ENCODE data around the gene OR2A25.
"Not testable (repeated sequence)": the region's sequence is repeated elsewhere in the genome, so short reads cannot be mapped to it uniquely, and the experiment has no call there.

The OR2A25 gene, protein sequence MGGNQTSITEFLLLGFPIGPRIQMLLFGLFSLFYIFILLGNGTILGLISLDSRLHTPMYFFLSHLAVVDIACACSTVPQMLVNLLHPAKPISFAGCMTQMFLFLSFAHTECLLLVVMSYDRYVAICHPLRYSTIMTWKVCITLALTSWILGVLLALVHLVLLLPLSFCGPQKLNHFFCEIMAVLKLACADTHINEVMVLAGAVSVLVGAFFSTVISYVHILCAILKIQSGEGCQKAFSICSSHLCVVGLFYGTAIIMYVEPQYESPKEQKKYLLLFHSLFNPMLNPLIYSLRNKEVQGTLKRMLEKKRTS

GRCh38 chr7:144069511-144069910, at the start of gene OR2A25:
OR2A25 (plus strand) TSS chr7:144069811; CDS start chr7:144074220, 4,409 bp downstream.
- no peak for DNase-seq

- no peak for DNase-seq
Observed at GRCh38 chr7:144020340-144020739, 49.3 kb upstream of the OR2A25 start.

- no peak for DNase-seq
Observed at GRCh38 chr7:144022169-144022568, 47.4 kb upstream of the OR2A25 start.

- DNase-seq, result no peak
Observed at GRCh38 chr7:144023171-144023827, 46.3 kb upstream of the OR2A25 start.

DNA sequence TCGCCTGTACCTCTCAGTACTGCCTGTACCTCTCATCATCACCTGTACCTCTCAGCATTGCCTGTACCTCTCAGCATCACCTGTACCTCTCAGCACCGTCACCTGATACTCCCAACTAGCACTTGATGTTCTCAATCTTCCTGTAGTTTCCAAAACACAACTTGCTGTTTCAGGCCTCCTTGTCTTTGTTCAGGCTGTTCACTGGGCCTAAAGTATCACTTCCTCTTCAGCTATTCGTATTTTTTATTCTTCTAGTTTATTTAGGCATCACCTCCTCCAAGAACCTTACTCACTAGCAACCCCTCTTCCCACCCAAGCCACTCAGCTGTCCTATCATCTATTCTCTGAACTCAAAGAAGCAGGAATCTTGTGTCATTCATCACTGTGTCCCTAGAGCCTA, 45.4 kb upstream of the OR2A25 start:
- no peak for DNase-seq

DNA sequence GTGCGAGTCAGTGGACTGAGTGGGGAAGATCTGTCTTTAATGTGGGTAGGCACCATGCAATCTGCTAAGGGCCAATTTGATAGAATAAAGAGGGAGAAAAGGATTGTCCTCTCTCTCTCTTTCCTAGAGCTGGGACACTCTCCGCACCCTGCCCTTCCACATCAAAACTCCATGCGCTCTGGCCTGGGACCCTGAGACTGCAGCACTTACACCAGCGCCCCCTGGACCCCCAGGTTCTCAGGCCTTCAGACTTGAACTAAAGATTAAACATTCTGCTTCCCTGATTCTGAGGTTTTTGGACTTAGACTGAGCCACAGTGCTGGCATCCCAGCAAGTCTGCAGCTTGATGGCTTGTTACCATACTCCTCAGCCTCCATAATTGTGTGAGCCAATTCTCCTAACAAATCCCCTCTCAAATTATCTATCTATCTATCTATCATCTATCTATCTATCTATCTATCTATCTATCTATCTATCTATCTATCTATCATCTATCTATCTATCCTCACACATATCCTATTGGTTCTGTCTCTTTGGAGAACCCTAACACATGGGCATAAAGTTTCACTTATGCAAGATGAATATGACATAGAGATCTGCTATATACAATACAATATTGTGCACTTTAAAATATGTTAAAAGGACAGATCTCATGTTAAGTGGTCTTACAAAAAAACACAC, 43.3 kb upstream of the OR2A25 start:
- DNase-seq, result no peak

- DNase-seq, result no peak
Observed at GRCh38 chr7:144027070-144027469, 42.5 kb upstream of the OR2A25 start.

DNA sequence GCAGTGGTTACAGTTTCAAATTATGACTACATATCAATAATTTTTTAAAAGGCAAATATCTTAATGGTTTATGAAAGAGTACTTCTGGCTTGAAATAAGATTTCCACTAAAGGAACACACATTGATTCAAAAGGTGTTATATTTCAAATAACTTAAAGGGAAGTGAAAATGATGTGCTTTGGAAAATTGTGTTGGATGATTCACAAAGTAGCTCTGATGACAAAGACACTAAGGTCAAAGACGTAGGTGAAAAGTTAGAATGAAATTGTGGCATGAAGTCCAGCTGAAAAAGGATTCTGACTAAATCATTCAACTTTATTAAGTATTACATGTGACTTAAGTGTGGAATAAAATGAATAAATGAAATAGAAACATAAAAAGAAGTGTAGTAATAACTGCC, 41.6 kb upstream of the OR2A25 start:
- DNase-seq, result no peak

GRCh38 chr7:144028547-144028946, 41.1 kb upstream of the OR2A25 start:
- no peak for DNase-seq

GRCh38 chr7:144032516-144032915, 37.1 kb upstream of the OR2A25 start:
- DNase-seq, result no peak

- DNase-seq, result no peak
Observed at GRCh38 chr7:144032985-144033709, 36.5 kb upstream of the OR2A25 start.

- no peak for DNase-seq
Observed at GRCh38 chr7:144035385-144035784, 34.2 kb upstream of the OR2A25 start.

DNA sequence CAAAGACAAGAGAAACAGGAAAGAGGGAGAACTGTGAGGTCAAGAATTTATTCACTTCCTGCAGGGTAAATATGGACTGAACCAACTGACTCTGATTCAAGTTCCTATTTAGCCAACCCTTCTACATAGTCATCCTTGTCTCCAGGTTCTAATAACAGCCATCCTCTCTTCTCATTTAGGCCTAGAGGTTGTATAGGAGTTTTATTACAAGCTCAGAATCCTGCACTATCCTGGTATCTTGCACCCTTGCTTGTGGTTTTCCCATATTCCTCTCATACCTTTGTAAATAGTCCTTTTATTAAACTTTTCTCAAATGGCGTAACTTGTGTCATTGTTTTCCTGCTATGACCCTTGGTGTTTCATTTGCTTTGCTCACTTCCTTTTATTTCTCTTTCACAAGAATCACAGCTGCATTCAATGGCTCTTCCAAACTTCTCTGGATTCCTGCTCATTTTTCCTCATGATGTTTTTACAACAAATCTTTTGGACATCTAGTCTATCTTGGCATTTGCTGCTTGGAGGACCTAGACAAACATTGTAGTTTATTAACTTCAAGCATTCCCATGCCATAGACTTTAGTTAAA, 33.2 kb upstream of the OR2A25 start:
- no peak for DNase-seq

- DNase-seq, result no peak
Observed at GRCh38 chr7:144037414-144038035, 32.1 kb upstream of the OR2A25 start.

DNA sequence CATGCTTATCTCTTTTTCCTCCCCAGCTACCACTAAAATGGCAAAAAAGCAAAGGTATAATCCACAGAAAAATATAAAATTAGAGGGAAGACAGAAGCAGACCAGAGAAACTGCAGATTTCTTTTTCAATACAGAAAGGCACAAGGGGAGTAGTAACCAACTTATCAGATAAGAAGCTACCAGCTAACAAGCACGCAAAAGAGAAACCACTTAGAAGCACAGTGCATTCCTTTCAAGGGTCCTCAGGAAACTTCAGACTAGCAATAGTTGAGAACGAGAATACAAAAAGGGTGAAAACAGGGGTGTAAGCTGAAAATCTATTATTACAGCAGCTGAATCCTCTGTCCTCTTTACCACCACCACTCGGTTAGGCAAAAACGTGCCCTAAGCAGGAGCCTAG, 30.7 kb upstream of the OR2A25 start:
- no peak for DNase-seq

GRCh38 chr7:144048648-144049047, 21.0 kb upstream of the OR2A25 start, which contains the start of gene OR2A5:
OR2A5 (plus strand) TSS chr7:144048948; CDS start chr7:144050402, 1,454 bp downstream.
- DNase-seq, result no peak

DNA sequence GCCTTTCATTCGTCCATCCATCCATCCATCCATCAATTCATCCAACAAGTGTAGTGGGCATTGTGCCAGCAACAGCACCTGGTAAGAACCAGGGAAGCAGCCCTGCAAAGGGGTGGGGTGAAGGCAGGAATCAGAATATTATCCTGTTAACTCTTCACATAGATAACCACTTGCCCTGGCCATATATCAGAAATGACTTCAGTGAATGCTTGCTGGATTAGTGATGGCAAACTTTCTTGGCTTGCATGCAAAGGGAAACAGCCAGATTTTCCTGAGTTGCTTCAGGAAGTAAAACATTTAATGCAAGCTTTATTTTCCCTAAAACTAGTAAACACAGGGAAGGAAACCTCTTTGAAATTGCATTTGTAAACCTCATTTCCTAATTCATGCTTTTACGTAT, 20.1 kb upstream of the OR2A25 start:
- DNase-seq, result no peak

- DNase-seq, result no peak
Observed at GRCh38 chr7:144050093-144050492, 19.5 kb upstream of the OR2A25 start.

GRCh38 chr7:144050884-144051283, 18.7 kb upstream of the OR2A25 start:
- not testable (repeated sequence) for DNase-seq

DNA sequence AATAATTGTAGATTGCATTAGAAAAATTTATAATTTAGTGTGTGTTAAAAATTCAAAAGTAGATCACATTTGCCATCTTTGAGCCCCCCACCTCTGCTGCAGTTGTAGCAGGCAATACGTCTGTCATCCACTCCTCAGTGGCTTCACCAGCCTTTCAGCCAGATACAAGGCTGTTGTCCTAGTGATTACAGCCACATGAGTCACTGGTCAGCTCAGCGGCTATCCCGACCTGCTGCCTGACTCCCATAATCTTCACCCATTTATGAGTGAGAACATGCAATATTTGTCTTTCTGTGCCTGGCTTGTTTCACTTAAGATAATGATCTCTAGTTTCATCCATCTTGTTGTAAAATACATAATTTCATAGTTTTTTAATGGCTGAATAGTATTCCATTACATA, 11.7 kb upstream of the OR2A25 start:
- DNase-seq, result no peak

DNA sequence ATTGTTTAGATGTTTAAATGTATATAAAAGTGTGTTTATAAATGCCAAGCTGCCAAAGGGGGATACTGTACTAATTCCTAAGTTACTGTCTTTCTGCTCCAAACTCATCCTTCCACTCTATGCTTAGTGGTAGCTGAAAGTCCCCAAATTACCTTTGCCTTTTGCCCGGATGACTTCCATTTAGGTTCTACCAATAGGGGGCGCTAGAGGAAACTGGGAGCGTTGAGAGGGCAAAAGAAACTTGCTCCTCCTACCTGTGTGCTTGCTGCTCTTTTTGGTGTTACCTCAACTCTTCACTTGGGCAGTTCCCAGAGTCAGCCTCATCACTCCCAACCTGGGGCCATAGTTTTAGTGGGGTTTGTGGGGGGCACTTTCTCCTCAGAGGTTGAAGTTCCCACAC, 5.9 kb upstream of the OR2A25 start:
- DNase-seq, result no peak

- DNase-seq, result no peak
Observed at GRCh38 chr7:144069953-144070352, 342 bp downstream of the OR2A25 start.

Data from 8988T (cell line).